Astrocyte (in vitro differentiated cells and primary cell): ENCODE measurements around the gene MAST3. TPM values are rescaled to one million over a fixed set of nuclear protein-coding genes. Genes with fewer than 3 reads are reported as not detected.

Experiments used
- DNase-seq: peaks from one replicate; pipeline ENCODE4 v3.0.0-alpha.2; 2010; ENCODE audit warnings: low read depth
- FAIRE-seq: peaks from 2 replicates; lab custom pipeline; 2011; peaks lifted over from hg19 to GRCh38; lab: Jason Lieb, UNC
- H2AFZ ChIP-seq: 2 replicates; pipeline ENCODE4 v1.6.0; 2012; ENCODE audit warnings: low read depth, low read length, inconsistent platforms
- H3K27ac ChIP-seq: 2 replicates; pipeline ENCODE4 v1.5.1; 2011; ENCODE audit warnings: low read depth, low read length, inconsistent platforms
- H3K27me3 ChIP-seq: 2 replicates; pipeline ENCODE4 v1.6.0; 2011; ENCODE audit warnings: low read length, inconsistent platforms; ENCODE audit not compliant: insufficient read depth
- H3K36me3 ChIP-seq: 2 replicates; pipeline ENCODE4 v1.5.1; 2011; ENCODE audit warnings: low read length, inconsistent platforms; ENCODE audit not compliant: insufficient read depth
- H3K4me1 ChIP-seq: 2 replicates; pipeline ENCODE4 v1.5.1; 2011; ENCODE audit warnings: low read length, inconsistent platforms; ENCODE audit not compliant: insufficient read depth
- H3K4me2 ChIP-seq: 2 replicates; pipeline ENCODE4 v1.6.0; 2012; ENCODE audit warnings: low read length, inconsistent platforms
- H3K4me3 ChIP-seq: 2 replicates; pipeline ENCODE4 v1.5.1; 2011; ENCODE audit warnings: low read depth, mild to moderate bottlenecking, low read length, inconsistent platforms; ENCODE audit not compliant: insufficient read depth
- H3K79me2 ChIP-seq: 2 replicates; pipeline ENCODE4 v1.6.0; 2012; ENCODE audit warnings: mild to moderate bottlenecking, low read length, inconsistent platforms; ENCODE audit not compliant: insufficient read depth
- H3K9ac ChIP-seq: 2 replicates; pipeline ENCODE4 v1.6.0; 2012; ENCODE audit warnings: mild to moderate bottlenecking, low read length, inconsistent platforms
- H3K9me3 ChIP-seq: 2 replicates; pipeline ENCODE4 v1.5.1; 2012; ENCODE audit warnings: low read depth, mild to moderate bottlenecking, low read length, inconsistent platforms; ENCODE audit not compliant: insufficient read depth
- H4K20me1 ChIP-seq: 2 replicates; pipeline ENCODE4 v1.6.0; 2012; ENCODE audit warnings: low read length, inconsistent platforms; ENCODE audit not compliant: insufficient read depth
- H3K27ac Mint-ChIP-seq: one replicate; pipeline ENCODE4 v1.8.0; 2021; ENCODE audit warnings: mild to moderate bottlenecking, mixed read lengths; ENCODE audit not compliant: unreplicated experiment
- H3K27me3 Mint-ChIP-seq: one replicate; pipeline ENCODE4 v1.8.0; 2021; ENCODE audit warnings: low read depth, mixed read lengths; ENCODE audit not compliant: unreplicated experiment
- H3K36me3 Mint-ChIP-seq: one replicate; pipeline ENCODE4 v1.8.0; 2021; ENCODE audit warnings: low read depth, mixed read lengths; ENCODE audit not compliant: unreplicated experiment
- H3K4me1 Mint-ChIP-seq: one replicate; pipeline ENCODE4 v1.8.0; 2021; ENCODE audit warnings: low read depth, mixed read lengths; ENCODE audit not compliant: unreplicated experiment
- H3K4me3 Mint-ChIP-seq: one replicate; pipeline ENCODE4 v1.8.0; 2021; ENCODE audit warnings: mild to moderate bottlenecking, moderate library complexity, mixed read lengths; ENCODE audit not compliant: unreplicated experiment
- H3K9me3 Mint-ChIP-seq: one replicate; pipeline ENCODE4 v1.8.0; 2021; ENCODE audit warnings: mild to moderate bottlenecking, mixed read lengths; ENCODE audit not compliant: unreplicated experiment
- EZH2 ChIP-seq: IDR thresholded peaks from 2 replicates; pipeline ENCODE4 v1.6.1; 2012; ENCODE audit warnings: mild to moderate bottlenecking, low read length, inconsistent platforms; ENCODE audit not compliant: insufficient read depth
- total RNA-seq: library from RNA; stranded (reverse); gene quantifications from 2 replicates; pipeline ENCODE4 v1.2.1, GENCODE V29; 2021
- TF ChIP-seq, protein P1 (sequence below): IDR thresholded peaks from 2 replicates; pipeline ENCODE4 v1.5.1; 2011; ENCODE audit warnings: low read depth, mild to moderate bottlenecking, inconsistent platforms, low read length, moderate library complexity; ENCODE audit not compliant: insufficient read depth

MAST3 gene
- total RNA-seq, 1 donor from 2014 or later, result 5.5 TPM

DNA sequence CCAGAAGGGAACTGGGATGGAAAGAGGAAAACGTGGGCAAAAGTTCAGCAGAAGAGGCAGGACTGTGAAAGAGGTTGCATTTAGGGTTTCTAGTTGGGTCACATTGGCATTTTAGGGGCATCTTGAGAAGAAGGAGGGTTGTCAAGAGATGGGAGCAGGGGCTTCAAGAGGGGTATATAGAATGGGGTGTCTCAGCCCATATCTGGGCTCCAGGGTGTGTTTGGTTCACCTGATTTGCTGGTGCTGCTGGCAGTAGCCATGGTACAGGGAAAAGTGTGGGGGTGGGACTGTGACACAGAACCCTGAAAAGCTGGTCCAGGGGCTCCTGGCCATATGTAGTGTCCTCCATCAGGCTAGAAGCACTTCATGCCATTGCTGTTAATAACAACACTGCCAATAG lies 22.5 kb downstream of the MAST3 start:
- no peak for FAIRE-seq
- H3K4me3 Mint-ChIP-seq, result no peak overlapping the region
- no peaks in the 10 kb centered on the region for H3K9me3 Mint-ChIP-seq
- no peak overlapping the region for H3K27ac ChIP-seq
- H3K27me3 ChIP-seq, result no peaks in the 10 kb centered on the region
- peaks cover 2% of the 10 kb centered on the region for H3K4me1 Mint-ChIP-seq
- peaks cover 11% of the 10 kb centered on the region for H4K20me1 ChIP-seq
- H3K27ac Mint-ChIP-seq, result no peak overlapping the region
- no peak for DNase-seq
- no peaks in the 10 kb centered on the region for H3K9me3 ChIP-seq
- H3K9ac ChIP-seq, result no peak overlapping the region
- peaks cover 12% of the 10 kb centered on the region for H3K4me1 ChIP-seq
- peaks cover 3% of the 10 kb centered on the region for H3K27me3 Mint-ChIP-seq
- TF ChIP-seq, protein P1, sequence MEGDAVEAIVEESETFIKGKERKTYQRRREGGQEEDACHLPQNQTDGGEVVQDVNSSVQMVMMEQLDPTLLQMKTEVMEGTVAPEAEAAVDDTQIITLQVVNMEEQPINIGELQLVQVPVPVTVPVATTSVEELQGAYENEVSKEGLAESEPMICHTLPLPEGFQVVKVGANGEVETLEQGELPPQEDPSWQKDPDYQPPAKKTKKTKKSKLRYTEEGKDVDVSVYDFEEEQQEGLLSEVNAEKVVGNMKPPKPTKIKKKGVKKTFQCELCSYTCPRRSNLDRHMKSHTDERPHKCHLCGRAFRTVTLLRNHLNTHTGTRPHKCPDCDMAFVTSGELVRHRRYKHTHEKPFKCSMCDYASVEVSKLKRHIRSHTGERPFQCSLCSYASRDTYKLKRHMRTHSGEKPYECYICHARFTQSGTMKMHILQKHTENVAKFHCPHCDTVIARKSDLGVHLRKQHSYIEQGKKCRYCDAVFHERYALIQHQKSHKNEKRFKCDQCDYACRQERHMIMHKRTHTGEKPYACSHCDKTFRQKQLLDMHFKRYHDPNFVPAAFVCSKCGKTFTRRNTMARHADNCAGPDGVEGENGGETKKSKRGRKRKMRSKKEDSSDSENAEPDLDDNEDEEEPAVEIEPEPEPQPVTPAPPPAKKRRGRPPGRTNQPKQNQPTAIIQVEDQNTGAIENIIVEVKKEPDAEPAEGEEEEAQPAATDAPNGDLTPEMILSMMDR, result no peak
- TF ChIP-seq EZH2, result no peak
- H3K79me2 ChIP-seq, result peaks cover 4% of the 10 kb centered on the region
- no peak overlapping the region for H3K4me2 ChIP-seq
- peaks cover 17% of the 10 kb centered on the region for H3K36me3 Mint-ChIP-seq
- no peak overlapping the region for H2AFZ ChIP-seq
- no peaks in the 10 kb centered on the region for H3K36me3 ChIP-seq
- H3K4me3 ChIP-seq, result no peak overlapping the region

- Mint-ChIP-seq H3K4me3 (no peak overlapping the region), H3K36me3 (peaks cover 16% of the 10 kb centered on the region), H3K4me1 (peaks cover 2% of the 10 kb centered on the region), H3K27ac (no peak overlapping the region), H3K9me3 (no peaks in the 10 kb centered on the region), H3K27me3 (peaks cover 3% of the 10 kb centered on the region)
- DNase-seq (no peak), FAIRE-seq (no peak)
- peaks cover 11% of the 10 kb centered on the region for H4K20me1 ChIP-seq
- no peak overlapping the region for H3K9ac ChIP-seq
- TF ChIP-seq, protein P1, result no peak
- TF ChIP-seq EZH2, result no peak
- H3K4me2 ChIP-seq, result no peak overlapping the region
- H3K27ac ChIP-seq, result no peak overlapping the region
- H2AFZ ChIP-seq, result no peak overlapping the region
- no peak overlapping the region for H3K4me3 ChIP-seq
- H3K27me3 ChIP-seq, result no peaks in the 10 kb centered on the region
- H3K4me1 ChIP-seq, result peaks cover 12% of the 10 kb centered on the region
- no peaks in the 10 kb centered on the region for H3K36me3 ChIP-seq
- no peaks in the 10 kb centered on the region for H3K9me3 ChIP-seq
- H3K79me2 ChIP-seq, result peaks cover 4% of the 10 kb centered on the region
These were observed 23.6 kb downstream of the MAST3 start for GRCh38 chr19:18121166-18121565.

DNA sequence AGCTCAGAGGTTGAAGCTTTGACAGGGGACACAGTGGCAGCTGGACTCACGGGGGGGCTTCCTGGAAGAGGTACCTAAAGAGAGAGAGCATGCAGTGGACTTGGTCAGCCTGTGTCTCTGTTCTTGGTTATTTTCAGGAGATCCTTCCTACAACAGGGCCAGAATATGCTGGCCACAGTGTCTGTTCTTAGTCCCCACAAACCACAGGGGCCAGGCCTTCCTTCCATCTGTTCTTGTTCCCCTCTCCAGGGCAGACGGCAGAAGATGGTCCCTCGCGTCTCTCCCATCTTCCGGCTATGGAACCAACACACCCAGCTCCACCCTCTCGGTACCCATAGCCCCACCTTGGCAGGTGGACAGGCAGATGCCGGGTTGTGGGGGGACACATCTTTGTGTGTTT lies 24.8 kb downstream of the MAST3 start:
- Histone ChIP-seq H3K27me3 (no peaks in the 10 kb centered on the region), H3K4me1 (peaks cover 8% of the 10 kb centered on the region), H2AFZ (no peak overlapping the region), H3K27ac (no peak overlapping the region), H3K4me2 (no peak overlapping the region), H3K9ac (no peak overlapping the region), H3K36me3 (no peaks in the 10 kb centered on the region), H4K20me1 (peaks cover 11% of the 10 kb centered on the region), H3K79me2 (peaks cover 4% of the 10 kb centered on the region), H3K9me3 (no peaks in the 10 kb centered on the region), H3K4me3 (no peak overlapping the region)
- Mint-ChIP-seq H3K4me1 (no peaks in the 10 kb centered on the region), H3K27me3 (peaks cover 3% of the 10 kb centered on the region), H3K9me3 (no peaks in the 10 kb centered on the region), H3K36me3 (peaks cover 17% of the 10 kb centered on the region), H3K27ac (no peak overlapping the region), H3K4me3 (no peak overlapping the region)
- no peak for DNase-seq
- TF ChIP-seq EZH2, result no peak
- TF ChIP-seq, protein P1, result no peak
- FAIRE-seq, result no peak
